WTC11 (cell line): ENCODE measurements around the gene TTC36. TPM values are rescaled to one million over a fixed set of nuclear protein-coding genes. Genes with fewer than 3 reads are reported as not detected.

Experiments
- ATAC-seq: fragments of 200-7000 bp; cut with Tn5 transposase; 2 replicates; pipeline ENCODE4 v1.10.0; 2021; ENCODE audit warnings: mild to moderate bottlenecking, moderate library complexity
- CTCF ChIA-PET: fragments of 300-600 bp; sonication (Branson Sonifier 250); formaldehyde crosslinking; loops from one replicate; lab custom pipeline; 2021; ENCODE audit warnings: antibody characterized with exemption; lab: Charles Lee
- POLR2A ChIA-PET: fragments of 350-600 bp; sonication (Branson Sonifier 250); formaldehyde crosslinking; loops from one replicate; lab custom pipeline; 2021; ENCODE audit warnings: antibody characterized with exemption; lab: Charles Lee
- DNase-seq: peaks from one replicate; pipeline ENCODE4 v3.0.0; 2021; ENCODE audit warnings: low spot score
- H3K27ac Mint-ChIP-seq: 2 replicates; pipeline ENCODE4 v1.8.0; 2021; ENCODE audit warnings: mixed read lengths
- H3K27me3 Mint-ChIP-seq: 2 replicates; pipeline ENCODE4 v1.8.0; 2021; ENCODE audit warnings: low read depth, mild to moderate bottlenecking, moderate library complexity, mixed read lengths
- H3K36me3 Mint-ChIP-seq: 2 replicates; pipeline ENCODE4 v1.8.0; 2021; ENCODE audit warnings: mixed read lengths
- H3K4me1 Mint-ChIP-seq: 2 replicates; pipeline ENCODE4 v1.8.0; 2022; ENCODE audit warnings: mixed read lengths
- H3K4me3 Mint-ChIP-seq: 2 replicates; pipeline ENCODE4 v1.8.0; 2021; ENCODE audit warnings: mild to moderate bottlenecking, moderate library complexity, mixed read lengths
- H3K9me3 Mint-ChIP-seq: 2 replicates; pipeline ENCODE4 v1.8.0; 2021; ENCODE audit warnings: mixed read lengths
- CBFB ChIP-seq: sonication (generic); formaldehyde crosslinking; IDR thresholded peaks from 2 replicates; pipeline ENCODE4 v1.8.1; 2022; ENCODE audit warnings: mild to moderate bottlenecking, low read depth, missing genetic modification reagents
- CTCF ChIP-seq: fragments of 200-600 bp; IDR thresholded peaks from 2 replicates; pipeline ENCODE4 v1.8.0; 2022; ENCODE audit warnings: antibody characterized with exemption
- ELF4 ChIP-seq: sonication (generic); formaldehyde crosslinking; IDR thresholded peaks from 2 replicates; pipeline ENCODE4 v1.8.1; 2022; ENCODE audit warnings: low read depth, mild to moderate bottlenecking, moderate library complexity, missing genetic modification reagents
- ERG ChIP-seq: fragments of 250-450 bp; sonication (Bioruptor Pico); IDR thresholded peaks from 2 replicates; pipeline ENCODE4 v1.8.0; 2021; ENCODE audit warnings: mild to moderate bottlenecking
- FOXP4 ChIP-seq: sonication (generic); formaldehyde crosslinking; IDR thresholded peaks from 2 replicates; pipeline ENCODE4 v1.8.0; 2022; ENCODE audit warnings: mild to moderate bottlenecking, missing genetic modification reagents
- HMGXB4 ChIP-seq: sonication (generic); formaldehyde crosslinking; IDR thresholded peaks from 2 replicates; pipeline ENCODE4 v1.8.1; 2023; ENCODE audit warnings: mild to moderate bottlenecking, moderate library complexity, missing genetic modification reagents
- KAT7 ChIP-seq: sonication (generic); formaldehyde crosslinking; IDR thresholded peaks from 2 replicates; pipeline ENCODE4 v1.8.1; 2023; ENCODE audit warnings: missing genetic modification reagents, mild to moderate bottlenecking, borderline replicate concordance
- NR2C2 ChIP-seq: sonication (generic); formaldehyde crosslinking; IDR thresholded peaks from 2 replicates; pipeline ENCODE4 v1.8.0; 2022; ENCODE audit warnings: mild to moderate bottlenecking, missing genetic modification reagents
- PRDM15 ChIP-seq: sonication (generic); formaldehyde crosslinking; IDR thresholded peaks from 2 replicates; pipeline ENCODE4 v1.8.0; 2022; ENCODE audit warnings: missing genetic modification reagents
- PREB ChIP-seq: sonication (generic); formaldehyde crosslinking; IDR thresholded peaks from 2 replicates; pipeline ENCODE4 v1.8.1; 2022; ENCODE audit warnings: mild to moderate bottlenecking, missing genetic modification reagents, moderate library complexity, borderline replicate concordance
- STAT6 ChIP-seq: sonication (generic); formaldehyde crosslinking; conservative IDR thresholded peaks from 2 replicates; pipeline ENCODE4 v1.8.1; 2023; ENCODE audit warnings: mild to moderate bottlenecking, low read depth, missing genetic modification reagents, moderate library complexity
- TP53 ChIP-seq: sonication (generic); formaldehyde crosslinking; IDR thresholded peaks from 2 replicates; pipeline ENCODE4 v1.8.1; 2023; ENCODE audit warnings: mild to moderate bottlenecking, missing genetic modification reagents
- ZNF317 ChIP-seq: sonication (generic); formaldehyde crosslinking; IDR thresholded peaks from 2 replicates; pipeline ENCODE4 v1.8.1; 2023; ENCODE audit warnings: low read depth, mild to moderate bottlenecking, moderate library complexity, missing genetic modification reagents, borderline replicate concordance
- ZNF425 ChIP-seq: fragments of 250-450 bp; sonication (Bioruptor Pico); conservative IDR thresholded peaks from 2 replicates; pipeline ENCODE4 v1.9.0; 2021; ENCODE audit warnings: mild to moderate bottlenecking
- total RNA-seq: library from RNA; stranded (reverse); gene quantifications from 3 replicates; pipeline ENCODE4 v1.2.3, GENCODE V29; 2021

The TTC36 gene
- total RNA-seq, 1 experiment from 2014 or later, result 0.70 TPM

GRCh38 chr11:118544647-118545010 is 17.4 kb downstream of the TTC36 start:
- no peaks in the 10 kb centered on the region for H3K4me1 Mint-ChIP-seq
- CTCF ChIA-PET, result no interaction called here
- no peaks in the 10 kb centered on the region for H3K27me3 Mint-ChIP-seq
- DNase-seq, result no peak
- H3K4me3 Mint-ChIP-seq, result no peak overlapping the region
- 0 out of 2 replicates have a peak, but pooled peaks cover 6% of the 10 kb centered on the region for H3K9me3 Mint-ChIP-seq
- H3K27ac Mint-ChIP-seq, result no peak overlapping the region
- H3K36me3 Mint-ChIP-seq, result peaks cover 8% of the 10 kb centered on the region
- POLR2A ChIA-PET, result interaction anchor here (0.7 kb wide), 1 partner anchor 105 kb away, joined by 3 read pairs; no protein-coding TSS in a partner anchor
- TF ChIP-seq FOXP4 (CRISPR knock-in tag) (no peak), ELF4 (no peak), PRDM15 (CRISPR knock-in tag) (no peak)
- no peak for ATAC-seq

- POLR2A ChIA-PET, result no interaction called here
- Mint-ChIP-seq H3K4me1 (no peaks in the 10 kb centered on the region), H3K27me3 (no peaks in the 10 kb centered on the region), H3K4me3 (no peak overlapping the region), H3K27ac (no peak overlapping the region), H3K36me3 (peaks cover 7% of the 10 kb centered on the region), H3K9me3 (0 out of 2 replicates have a peak, but pooled peaks cover 2% of the 10 kb centered on the region)
- CTCF ChIA-PET, result no interaction called here
- ATAC-seq (no peak), DNase-seq (no peak)
- TF ChIP-seq PREB (CRISPR knock-in tag) (no peak), ZNF317 (CRISPR knock-in tag) (no peak), TP53 (no peak), NR2C2 (no peak), ERG (CRISPR knock-in tag) (no peak), CBFB (no peak), ZNF425 (no peak), HMGXB4 (CRISPR knock-in tag) (no peak), STAT6 (no peak), CTCF (no peak), KAT7 (CRISPR knock-in tag) (no peak)
These were observed 18.3 kb downstream of the TTC36 start for GRCh38 chr11:118545533-118545932.
